Pulmonary artery endothelial cell (primary cell): Measurements from ENCODE around the gene NECAB2. TPM values are rescaled to one million over a fixed set of nuclear protein-coding genes. Genes with fewer than 3 reads are reported as not detected.

ENCODE experiments used
- DNase-seq: peaks from one replicate; pipeline ENCODE4 v3.0.0-alpha.2; 2011; ENCODE audit warnings: low read depth, low spot score
- total RNA-seq: library from RNA; depleted of rRNA; stranded (reverse); fragments of >200 nt; gene quantifications from 2 replicates; pipeline ENCODE4 v1.2.3, GENCODE V29; 2014

Gene NECAB2
- total RNA-seq, 1 donor from 2014 or later, result 0.20 TPM

DNA sequence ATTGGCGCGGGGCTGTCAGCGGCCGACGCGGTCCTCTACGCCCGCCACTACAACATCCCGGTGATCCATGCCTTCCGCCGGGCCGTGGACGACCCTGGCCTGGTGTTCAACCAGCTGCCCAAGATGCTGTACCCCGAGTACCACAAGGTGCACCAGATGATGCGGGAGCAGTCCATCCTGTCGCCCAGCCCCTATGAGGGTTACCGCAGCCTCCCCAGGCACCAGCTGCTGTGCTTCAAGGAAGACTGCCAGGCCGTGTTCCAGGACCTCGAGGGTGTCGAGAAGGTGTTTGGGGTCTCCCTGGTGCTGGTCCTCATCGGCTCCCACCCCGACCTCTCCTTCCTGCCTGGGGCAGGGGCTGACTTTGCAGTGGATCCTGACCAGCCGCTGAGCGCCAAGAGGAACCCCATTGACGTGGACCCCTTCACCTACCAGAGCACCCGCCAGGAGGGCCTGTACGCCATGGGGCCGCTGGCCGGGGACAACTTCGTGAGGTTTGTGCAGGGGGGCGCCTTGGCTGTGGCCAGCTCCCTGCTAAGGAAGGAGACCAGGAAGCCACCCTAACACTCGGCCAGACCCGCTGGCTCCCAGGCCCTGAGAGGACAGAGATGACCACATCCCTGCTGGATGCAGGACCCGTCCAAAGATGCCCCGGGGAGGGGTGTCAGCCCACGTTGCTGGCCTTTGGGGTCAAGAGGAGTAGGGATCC, 2.4 kb upstream of the NECAB2 start:
- no peak for DNase-seq

DNA sequence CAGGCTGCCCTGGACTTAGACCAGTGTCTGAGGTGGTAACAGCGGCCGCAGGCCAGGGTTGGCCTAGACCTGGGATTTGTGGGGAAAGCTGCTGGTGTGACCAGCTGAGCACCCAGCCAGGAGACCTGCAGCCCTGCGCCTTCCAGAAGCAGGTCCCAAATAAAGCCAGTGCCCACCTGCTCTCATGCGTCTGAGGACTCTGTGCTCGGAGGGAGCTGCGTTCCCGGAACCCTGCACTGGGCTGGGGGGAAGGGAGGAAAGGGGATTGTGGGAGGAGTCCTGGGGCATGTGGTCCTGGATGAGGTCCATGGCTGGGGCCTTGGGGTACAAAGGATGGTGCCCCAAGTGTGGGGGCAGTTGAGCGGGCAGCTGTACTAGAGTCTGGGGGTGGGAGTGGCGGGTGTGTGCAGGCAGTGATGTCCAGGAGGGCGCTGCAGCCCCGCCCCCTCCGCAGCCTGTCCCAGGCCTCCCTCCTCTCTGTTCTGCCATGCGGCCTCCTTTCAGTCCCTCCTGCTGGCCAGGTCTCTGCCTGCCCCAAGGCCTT, 1.8 kb upstream of the NECAB2 start:
- DNase-seq, result no peak

DNA sequence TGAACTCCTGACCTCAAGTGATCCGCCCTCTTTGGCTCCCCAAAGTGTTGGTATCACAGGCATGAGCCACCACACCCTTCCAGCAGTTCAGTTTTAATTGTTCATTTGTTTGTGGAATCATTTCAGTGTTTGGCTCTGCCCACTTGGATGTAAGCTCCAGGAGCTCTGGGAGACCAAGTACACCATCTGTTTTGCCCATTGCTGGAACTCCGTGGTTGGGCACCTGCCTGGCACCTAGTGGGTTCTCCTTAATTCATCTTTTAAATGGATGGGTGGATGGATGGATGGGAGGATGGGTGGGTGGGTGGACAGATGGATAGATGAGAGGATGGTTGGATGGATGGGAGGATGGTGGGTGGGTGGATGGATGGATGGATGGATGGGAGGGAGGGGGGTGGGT, 953 bp upstream of the NECAB2 start:
- no peak for DNase-seq

DNA sequence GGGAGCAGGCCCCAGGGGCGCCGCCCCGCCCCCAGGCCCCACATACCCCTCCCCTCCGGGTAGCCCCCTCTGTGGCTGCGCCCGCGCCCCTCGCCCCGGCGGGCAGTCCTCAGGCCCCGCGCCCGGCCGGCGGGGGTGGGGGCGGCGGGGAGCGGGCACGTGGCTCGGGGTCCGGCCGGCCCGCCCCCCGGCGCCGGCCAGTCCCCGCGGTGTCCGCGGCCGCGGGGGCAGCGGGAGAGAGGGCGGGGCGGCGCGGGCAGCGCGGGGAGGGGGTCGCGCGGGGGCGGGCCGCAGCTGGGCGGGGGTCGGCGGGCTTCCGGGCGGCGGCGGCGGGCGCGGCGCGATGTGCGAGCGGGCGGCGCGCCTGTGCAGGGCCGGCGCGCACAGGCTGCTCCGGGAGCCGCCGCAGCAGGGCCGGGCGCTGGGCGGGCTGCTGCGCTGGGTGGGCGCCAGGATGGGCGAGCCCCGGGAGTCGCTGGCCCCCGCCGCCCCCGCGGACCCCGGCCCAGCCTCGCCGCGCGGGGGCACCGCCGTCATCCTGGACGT, 335 bp downstream of the NECAB2 start:
- DNase-seq, result no peak

DNA sequence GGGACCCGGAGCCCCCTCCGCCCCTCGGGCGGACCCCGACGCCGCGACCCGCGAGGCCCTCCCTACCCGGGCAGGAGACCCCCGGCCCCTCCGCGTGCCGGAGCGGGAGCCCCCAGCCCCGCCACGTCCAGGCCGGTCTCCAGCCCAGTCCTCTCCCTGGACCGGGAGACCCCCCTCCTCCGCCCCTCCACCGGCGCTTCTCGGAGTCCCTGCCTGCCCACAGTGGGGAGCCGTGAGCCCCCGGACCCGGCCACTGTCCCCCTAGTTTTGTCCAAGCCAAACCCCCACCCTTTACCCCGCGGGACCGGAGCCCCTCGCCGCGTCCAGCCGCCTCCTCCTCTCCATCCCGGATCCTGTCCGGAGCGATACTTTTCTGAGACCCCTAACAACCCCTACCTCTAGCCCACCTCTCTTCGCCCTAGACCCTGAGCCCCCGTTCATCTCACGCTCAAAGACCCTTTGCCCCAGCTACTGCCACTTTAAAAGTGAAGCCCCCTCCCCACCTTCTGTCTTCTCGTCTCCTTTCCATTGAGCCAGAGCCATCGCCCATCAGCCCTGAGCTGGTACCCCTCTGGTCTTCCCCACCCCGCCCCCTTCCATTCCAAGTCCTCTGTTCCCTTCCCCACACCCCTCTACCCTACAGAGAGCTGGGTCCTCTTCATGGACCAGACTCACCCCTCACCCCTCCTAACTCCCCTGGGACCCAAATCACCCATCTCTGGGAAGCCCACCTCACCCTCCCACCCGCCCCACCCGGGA, 1.0 kb downstream of the NECAB2 start:
- no peak for DNase-seq

DNA sequence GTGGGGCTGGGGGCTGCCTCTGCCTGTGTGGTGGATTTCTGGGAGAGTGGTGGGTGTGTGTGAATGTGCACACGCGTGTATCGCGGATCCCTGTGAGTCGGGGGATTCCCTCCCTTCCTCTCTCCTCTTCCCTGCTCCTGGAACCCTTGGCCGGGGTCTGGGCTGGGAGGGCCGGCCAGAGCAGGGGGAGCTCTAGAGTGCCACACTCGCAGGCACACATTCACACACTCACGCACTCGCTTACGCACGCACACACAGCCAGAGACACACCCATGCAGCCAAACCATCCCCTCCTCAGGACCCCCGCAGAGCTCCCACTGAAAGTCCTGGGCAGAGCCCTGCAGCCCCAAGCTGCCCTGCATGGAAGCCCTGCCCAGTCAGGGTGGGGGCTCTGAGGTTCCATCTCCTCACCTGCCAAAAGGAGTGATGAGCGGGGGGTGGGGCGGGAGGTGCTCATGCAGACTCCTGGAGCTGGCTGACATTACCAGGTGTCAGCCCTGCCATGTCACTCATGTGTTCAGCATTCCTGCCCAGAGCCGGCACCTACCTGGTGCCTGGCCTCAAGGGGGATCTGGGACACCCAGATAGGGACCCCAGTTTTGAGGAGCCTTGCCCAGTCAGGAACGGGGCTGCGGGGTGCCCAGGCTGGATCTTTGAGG, 1.9 kb downstream of the NECAB2 start:
- DNase-seq, result no peak

DNA sequence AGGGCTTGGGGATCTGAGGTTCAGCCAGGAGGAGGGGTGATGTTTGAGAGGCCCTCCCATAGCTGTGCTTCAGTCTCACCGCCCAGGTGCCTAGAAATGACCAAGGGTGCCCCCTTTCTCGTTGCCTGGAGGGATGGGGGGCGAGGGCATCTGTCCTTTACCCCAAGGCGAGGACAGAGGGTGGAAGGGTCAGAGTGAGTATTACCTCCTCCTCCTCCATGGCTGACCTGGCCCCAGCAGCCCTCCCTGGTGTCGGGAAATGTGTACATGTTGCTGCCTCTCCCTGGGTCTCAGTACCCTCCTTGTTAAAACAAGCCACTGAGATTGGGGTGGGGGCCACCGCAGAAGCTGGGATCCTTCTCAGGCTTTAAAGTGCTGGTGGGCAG, 2.4 kb downstream of the NECAB2 start:
- no peak for DNase-seq

DNA sequence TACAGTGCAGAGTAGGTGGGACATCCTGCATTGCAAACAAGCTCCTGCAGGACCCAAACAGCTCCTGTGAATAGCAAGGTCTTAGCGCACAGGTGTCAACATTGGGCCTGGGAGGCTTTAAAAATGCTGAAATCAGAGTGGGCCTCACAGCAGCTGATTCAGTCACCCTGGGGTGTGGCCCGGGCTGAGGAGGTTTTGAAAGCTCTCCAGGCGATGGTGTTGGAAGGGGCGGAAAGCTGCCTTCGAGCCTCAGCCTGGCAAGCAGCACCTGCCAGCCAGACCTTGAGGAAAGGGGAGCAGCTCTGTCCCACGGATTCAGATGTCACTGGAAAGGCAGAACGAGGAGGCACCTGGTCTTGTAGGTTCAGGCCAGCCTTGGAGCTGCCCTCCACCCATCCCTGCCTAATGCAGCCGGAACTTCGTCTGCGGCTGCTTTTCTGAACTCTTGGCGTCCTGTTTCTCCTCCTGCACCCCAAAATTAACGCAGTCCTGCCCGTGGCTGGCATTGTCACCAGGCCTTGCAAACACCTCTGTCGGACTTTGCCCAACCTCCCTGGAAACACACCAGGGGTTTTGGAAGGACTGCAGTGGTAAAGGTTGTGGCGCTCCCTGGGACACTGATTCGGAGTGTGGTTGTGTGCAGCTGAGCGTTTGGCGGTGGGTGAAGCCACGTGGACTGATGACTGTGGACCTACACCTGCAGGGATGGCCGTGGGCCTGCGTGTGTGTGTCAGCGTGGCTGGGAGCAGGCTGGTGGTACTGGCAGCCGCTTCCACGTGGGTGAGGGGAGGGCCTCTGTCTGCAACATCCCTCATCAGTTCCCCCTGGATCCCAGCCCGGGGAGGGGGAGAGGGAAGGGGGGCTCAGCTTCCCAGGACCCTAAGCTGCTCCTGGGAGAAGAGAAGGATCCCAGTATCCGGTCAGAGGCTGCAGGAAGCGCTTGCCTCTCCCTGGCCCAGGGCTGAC, 3.4 kb downstream of the NECAB2 start:
- no peak for DNase-seq

DNA sequence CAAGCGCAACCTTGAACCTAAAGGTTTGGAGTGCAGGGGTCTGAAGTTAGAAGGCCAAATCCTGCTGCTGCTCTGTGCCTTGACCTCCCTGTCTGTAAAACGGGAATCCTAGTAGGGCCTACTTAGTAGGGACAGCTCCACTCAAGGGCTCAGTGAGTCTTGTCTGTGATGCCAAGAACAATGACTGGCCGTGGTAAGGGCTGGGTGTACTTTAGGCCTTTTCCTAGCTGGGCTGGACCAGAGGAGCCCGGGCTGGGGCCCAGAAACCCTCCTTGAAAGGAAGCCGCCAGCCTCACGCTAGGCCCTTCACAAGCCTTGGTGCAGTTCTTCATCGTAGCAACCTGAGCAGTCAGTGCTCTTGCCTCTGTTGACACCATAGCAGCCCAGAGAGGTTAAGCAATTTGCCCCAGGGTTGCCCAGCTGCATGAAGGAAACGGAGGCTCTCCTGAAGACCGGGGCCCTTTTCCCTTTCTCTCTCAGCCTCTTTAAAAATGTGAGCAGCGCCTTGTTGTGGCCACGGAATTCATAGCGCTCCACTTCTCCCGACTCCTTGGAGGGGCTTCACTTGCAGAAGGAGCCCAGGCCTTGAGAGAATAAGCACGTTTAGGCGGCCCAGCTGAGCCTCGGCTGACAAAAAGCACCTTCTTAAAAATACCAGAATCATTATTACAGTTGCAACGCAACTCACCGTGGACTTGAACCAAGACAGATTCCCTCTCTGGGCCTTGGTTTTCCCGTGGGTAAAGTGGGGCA, 4.4 kb downstream of the NECAB2 start:
- no peak for DNase-seq

DNA sequence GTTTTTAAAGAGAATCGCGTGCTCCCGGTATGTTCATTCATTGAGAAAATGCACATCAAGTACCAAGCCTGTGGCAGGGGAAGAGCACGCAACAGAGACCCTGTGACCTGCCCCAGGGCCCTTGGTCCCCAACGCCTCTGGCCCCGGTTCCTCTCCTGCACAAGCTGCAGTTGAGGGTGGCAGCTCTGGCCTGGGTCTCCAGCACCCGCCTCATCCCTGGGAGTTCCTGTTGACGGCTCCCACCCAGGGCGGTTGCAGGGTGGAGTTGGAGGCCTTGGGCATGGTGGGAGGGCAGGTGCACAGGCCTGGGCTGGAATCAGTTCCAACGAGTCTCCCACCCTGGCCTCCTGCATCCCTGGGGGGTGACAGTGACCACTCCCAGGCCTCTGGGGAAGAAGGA, 5.0 kb downstream of the NECAB2 start:
- DNase-seq, result no peak

DNA sequence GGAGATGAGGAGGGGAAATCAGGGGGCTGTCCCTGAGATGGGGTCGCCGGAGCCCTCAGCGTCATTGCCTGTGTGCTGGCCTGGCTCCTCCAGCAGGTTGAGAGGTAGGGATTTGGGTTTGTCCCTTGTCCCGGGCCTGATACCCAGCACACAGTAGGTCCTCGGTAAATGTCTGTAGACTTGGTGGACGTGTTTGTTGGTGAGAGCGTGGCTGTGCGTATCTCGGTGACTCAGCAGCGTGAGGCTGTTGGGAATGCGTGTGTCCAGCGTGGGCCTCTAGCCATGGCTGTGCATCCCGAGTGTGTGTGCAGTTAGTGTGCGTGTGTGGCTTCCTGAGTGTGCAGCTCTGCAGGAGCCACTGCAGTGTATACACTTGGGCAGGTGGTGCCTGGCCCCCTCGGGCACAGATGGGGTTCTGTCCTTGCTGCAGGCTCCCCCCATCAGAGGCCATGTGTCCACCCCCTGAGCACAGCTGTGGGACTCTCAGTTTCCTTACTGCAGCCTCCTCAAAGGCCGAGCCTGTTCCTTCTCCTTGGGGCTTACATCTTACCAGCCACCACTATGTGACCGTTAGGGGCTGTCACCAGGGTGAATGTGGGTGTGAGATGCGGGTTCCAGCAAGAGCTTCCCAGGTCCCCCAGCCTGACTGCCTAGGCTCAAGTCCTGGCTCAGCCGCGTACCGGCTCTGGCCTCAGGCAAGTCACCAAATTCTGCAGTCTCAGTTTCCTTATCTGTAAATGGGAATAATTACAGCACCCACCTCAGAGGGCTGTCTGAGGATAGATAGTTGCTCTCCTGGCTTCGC, 5.7 kb downstream of the NECAB2 start:
- no peak for DNase-seq

DNA sequence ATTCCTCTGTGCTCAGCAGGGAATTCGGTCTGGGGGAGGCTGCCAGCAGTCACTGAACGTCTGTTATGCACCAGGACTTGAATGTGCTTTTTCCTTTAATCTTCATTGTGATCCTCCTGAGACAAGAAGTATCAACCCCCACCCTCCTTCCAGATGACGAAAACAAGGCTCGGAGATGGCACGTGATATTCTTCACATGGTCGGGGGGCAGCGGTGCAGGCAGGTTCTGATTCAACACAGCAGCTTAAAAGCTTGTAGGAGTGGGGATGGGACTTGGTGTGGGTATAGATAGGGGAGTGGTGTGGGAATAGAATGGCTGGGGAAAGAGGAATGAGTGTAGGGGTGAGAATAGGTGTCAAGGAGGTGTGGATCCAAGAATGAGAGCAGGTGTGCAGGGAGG, 6.4 kb downstream of the NECAB2 start:
- no peak for DNase-seq

DNA sequence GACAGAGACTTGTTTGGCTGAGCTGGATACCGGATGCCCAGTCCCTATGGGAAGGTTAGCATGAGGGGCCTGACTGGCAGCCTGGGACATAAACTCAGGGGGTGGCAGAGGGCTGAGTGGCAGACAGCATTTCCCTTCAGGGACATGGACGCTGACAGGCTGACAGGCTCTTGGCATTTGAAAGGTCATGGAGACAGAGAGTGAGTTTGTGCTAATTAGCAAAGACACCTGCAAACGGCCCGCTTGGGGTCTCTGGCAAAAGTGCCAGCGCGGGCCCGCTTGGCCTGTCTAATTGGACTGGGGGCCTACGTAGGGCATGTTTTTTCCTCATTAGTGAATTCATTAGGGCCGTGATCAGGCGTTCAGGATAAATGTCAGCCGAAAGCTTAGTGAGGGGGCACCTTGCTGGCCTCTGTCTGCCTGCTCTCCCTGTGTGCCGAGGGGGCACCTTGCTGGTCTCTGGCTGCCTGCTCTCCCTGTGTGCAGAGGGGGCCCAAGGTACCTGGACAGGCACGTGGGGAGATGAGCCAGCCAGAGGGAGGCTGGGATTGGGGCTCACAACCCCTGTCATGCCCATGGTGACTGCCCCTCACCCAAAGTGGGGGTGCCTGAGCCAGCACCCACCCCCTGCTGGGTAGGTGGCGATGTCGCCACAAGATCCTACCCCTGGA, 7.7 kb downstream of the NECAB2 start:
- no peak for DNase-seq

DNA sequence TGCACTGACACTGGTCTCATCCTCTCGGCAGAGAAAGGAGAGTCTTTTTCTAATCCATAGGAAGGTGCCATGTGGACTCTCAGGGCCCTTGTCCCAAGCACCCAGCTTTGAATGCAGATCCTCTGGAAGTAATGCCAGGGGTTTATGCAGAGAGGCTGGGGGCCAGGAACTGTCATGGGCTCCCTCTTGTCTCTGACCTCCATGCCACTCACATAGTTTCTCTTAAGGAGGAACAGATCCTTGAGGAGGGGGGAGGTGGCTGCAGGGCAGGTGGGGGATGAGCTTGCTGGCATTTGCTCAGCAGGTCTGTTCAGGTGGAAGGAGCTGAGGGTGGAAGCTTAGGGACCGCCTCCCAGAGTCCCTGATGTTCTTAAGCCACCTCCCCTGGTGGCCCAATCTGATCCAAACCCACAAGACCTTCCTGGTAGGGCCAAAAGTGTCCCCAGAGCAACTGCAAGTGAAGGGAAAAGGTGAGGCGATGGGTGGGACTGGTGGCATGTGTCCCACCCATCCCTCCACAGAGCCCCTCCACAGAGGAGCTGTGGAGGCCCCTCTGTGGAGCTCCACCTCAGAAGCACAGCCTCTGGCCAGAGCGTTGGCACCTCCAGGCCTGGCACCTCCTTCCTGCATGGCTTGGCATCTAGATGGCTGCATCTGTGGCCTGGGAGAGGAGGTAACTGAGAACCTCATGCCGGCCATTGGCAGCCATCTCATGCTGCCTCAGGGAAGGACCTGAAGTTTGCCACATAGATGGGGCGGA, 9.2 kb downstream of the NECAB2 start:
- DNase-seq, result no peak

DNA sequence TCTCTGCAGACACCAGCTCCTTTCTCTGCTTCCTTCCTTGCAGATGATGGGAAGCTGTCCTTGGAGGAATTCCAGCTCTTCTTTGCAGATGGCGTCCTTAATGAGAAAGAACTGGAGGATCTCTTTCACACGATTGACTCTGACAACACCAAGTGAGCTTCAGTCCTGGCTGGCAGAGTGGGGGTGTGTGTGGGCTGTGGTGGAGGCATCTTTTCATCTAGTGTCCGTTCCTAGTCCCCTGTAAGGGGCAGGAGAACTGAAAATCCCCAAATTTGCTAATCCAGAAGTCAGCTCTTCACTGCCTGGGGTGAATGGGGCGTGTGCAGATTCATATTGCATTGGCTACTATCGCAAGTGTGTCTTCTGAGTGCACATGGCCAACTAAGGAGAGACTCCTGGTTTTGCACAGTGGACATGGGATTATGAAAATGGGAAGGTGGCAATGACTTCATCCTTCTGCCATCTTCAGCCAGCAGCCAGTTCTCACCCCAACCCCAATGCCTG, 10.4 kb downstream of the NECAB2 start:
- DNase-seq, result no peak

DNA sequence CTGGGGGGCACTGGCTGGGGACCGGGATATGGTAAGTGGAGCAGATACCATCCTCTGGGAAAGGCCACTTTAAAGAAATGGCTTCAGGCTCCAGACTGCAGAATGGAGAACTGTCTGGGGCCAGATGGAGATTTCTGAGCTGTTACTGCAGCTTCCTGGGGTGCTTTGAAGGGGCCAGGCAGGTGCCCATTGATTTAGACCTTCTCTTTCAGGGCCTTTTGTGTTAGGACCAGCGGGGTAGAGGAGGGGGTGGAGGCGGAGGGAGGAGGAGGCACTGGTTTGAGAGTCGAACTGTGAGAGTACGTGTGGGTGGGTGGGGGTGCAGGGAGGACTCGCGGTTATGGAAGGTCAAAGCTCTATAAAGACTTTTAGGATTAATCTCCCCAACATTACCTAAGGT, 11.4 kb downstream of the NECAB2 start:
- DNase-seq, result no peak

DNA sequence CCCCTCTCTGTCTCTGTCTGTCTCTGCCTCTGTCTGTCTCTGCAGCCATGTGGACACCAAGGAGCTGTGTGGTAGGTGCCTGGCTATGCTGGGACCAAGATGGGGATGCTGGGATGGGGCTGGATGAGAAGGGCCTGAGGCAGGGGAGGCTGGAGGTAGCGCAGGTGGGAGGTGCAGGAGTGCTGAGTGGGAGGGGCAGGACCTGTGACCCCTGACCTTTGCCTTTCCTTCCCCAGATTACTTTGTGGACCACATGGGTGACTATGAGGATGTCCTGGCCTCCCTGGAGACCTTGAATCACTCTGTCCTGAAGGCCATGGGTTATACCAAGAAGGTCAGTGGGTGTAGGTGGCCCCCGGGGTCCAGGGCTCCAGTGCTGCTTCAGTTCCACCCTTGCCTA, 12.8 kb downstream of the NECAB2 start:
- no peak for DNase-seq

DNA sequence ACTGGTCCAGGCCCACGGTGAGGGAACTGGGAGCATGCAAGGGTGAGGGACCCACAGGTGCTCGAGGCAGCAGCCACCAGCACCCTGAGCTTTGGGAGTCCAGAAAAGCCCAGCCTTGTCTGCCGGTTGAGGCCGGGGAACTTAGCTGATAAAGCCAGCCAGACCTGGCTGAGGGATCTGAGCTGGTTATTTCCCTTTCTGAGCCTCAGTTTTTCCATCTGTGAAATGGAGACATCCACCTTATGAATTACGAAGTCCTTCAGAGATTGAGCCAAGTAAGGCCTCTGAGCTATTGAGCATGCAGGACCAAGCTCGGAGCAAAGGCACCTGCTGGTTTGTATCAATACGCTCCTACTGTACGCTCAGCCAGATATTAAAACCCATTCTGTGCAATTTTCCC, 13.8 kb downstream of the NECAB2 start:
- no peak for DNase-seq
